ENCODE measurements around the gene TMEM42. TPM values are rescaled to one million over a fixed set of nuclear protein-coding genes. Genes with fewer than 3 reads are reported as not detected.

Gene TMEM42
- total and polyA plus RNA-seq, 10 of the 15 experiments (the other 5 are each of a cell fraction or from before 2014, with no cell fraction given) = 5.0 to 20.5 (median 12.2) TPM

DNA sequence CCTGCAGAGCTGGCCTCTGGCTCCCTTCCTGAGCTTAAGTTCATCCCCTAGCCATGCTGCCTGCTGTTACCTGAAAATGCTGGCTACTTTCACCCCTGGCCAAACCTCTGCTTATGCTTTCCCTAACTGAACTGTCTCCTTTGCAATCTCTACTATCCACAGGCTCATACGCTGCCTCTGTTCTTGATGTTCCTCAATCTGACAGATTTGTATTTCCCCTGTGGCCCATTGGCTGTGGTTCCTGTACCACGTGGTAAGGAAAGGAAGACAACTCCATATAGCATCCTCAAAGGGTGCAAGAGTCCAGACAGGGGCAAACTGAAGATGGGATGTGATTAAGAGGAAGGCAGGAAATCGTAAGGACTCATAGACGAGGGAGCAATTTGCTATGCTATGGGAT lies 45.9 kb downstream of the TMEM42 start:
- DNase-seq (ENCODE audit: low read depth, low spot score) = no peak
- H3K36me3 ChIP-seq (ENCODE audit: control insufficient read depth in 2 of 2, insufficient read depth in 2 of 2, low read length in 1 of 2) = no peaks in the 10 kb centered on the region
- FAIRE-seq = no peak
- H3K4me3 ChIP-seq = no peak overlapping the region
- POLR2A ChIA-PET = no interaction called here
- intact Hi-C loops (cut with micrococcal nuclease; ENCODE audit: unreplicated experiment) = no loop called here
- no peaks in the 10 kb centered on the region; the same call in 2 of the 3 replicates for H3K9me3 ChIP-seq (replicated peaks; ENCODE audit: control insufficient read depth, insufficient read depth, low read length)
- SMC1A ChIA-PET (ENCODE audit: uncharacterized antibody, unreplicated experiment) = interaction anchor here (0.6 to 1.7 kb wide), 3 partner anchors 18 to 380 kb away, joined by 3 to 4 read pairs (median 3); no protein-coding TSS in a partner anchor
- H3K4me2 ChIP-seq (ENCODE audit: control insufficient read depth, insufficient read depth) = no peak overlapping the region
- no peaks in the 10 kb centered on the region for H4K20me1 ChIP-seq (ENCODE audit: control insufficient read depth, insufficient read depth)
- no peaks in the 10 kb centered on the region for H3K79me2 ChIP-seq (ENCODE audit: control insufficient read depth, insufficient read depth, low read length)
- BruUV-seq (replicated peaks) = no TSS peak
- WGBS (ENCODE audit: insufficient coverage, insufficient replicate concordance, low lambda C conversion rate, missing lambda C conversion rate) = 64% methylated on average over 4 of the region's 4 CpGs
- TF ChIP-seq SUZ12 (IDR thresholded peaks at IDR 0.05; ENCODE audit: unreplicated experiment) (no peak), YY1 (IDR thresholded peaks at IDR 0.05; ENCODE audit: low read depth, low read length) (no peak)
- CTCF ChIA-PET = interaction anchor here (0.6 to 1.5 kb wide), 3 partner anchors 10 to 303 kb away, joined by 3 to 4 read pairs (median 3); partner anchors contain the start of gene TMEM42
- no peak overlapping the region for H3K9ac ChIP-seq (ENCODE audit: control insufficient read depth, insufficient read depth, low read length)
- H3K4me1 ChIP-seq (ENCODE audit: control insufficient read depth, insufficient read depth, low read length) = no peaks in the 10 kb centered on the region
- no peaks in the 10 kb centered on the region; a peak in 1 of 4 replicates for H3K27me3 ChIP-seq (replicated peaks in 1 of 2; ENCODE audit: control insufficient read depth in 2 of 2, insufficient read depth in 2 of 2, low read length in 1 of 2)
- ATAC-seq = no peak
- RAD21 ChIA-PET (ENCODE audit: unreplicated experiment) = no interaction called here
- no peak overlapping the region for H2AFZ ChIP-seq (ENCODE audit: control insufficient read depth, low read depth, low read length)
- H3K27ac ChIP-seq (ENCODE audit: control insufficient read depth, insufficient read depth) = no peak overlapping the region
- in situ Hi-C loops (cut with MboI) = no loop called here

- POLR2A ChIA-PET = interaction anchor here (0.6 to 1.4 kb wide), 2 partner anchors 12 to 76 kb away, joined by 3 to 8 read pairs; no protein-coding TSS in a partner anchor
- Histone ChIP-seq H3K27me3 (replicated peaks in 1 of 2; ENCODE audit: control insufficient read depth in 2 of 2, insufficient read depth in 2 of 2, low read length in 1 of 2) (no peaks in the 10 kb centered on the region; a peak in 1 of 4 replicates), H3K79me2 (ENCODE audit: control insufficient read depth, insufficient read depth, low read length) (no peaks in the 10 kb centered on the region), H3K36me3 (ENCODE audit: control insufficient read depth in 2 of 2, insufficient read depth in 2 of 2, low read length in 1 of 2) (no peaks in the 10 kb centered on the region), H3K4me2 (ENCODE audit: control insufficient read depth, insufficient read depth) (no peak overlapping the region), H3K9ac (ENCODE audit: control insufficient read depth, insufficient read depth, low read length) (no peak overlapping the region), H2AFZ (ENCODE audit: control insufficient read depth, low read depth, low read length) (no peak overlapping the region), H3K9me3 (replicated peaks; ENCODE audit: control insufficient read depth, insufficient read depth, low read length) (no peaks in the 10 kb centered on the region; the same call in 2 of the 3 replicates), H3K4me3 (no peak overlapping the region), H3K4me1 (ENCODE audit: control insufficient read depth, insufficient read depth, low read length) (no peaks in the 10 kb centered on the region), H3K27ac (ENCODE audit: control insufficient read depth, insufficient read depth) (no peak overlapping the region), H4K20me1 (ENCODE audit: control insufficient read depth, insufficient read depth) (no peaks in the 10 kb centered on the region)
- DNase-seq (ENCODE audit: low read depth, low spot score) (no peak), FAIRE-seq (no peak), ATAC-seq (no peak)
- in situ Hi-C loops (cut with MboI) = no loop called here
- BruUV-seq (replicated peaks) = no TSS peak
- 0% methylated on average over 2 of the region's 2 CpGs for WGBS (ENCODE audit: insufficient coverage, insufficient replicate concordance, low lambda C conversion rate, missing lambda C conversion rate)
- TF ChIP-seq POU2F2 (IDR thresholded peaks at IDR 0.05; ENCODE audit: borderline replicate concordance, low read depth, low read length) (no peak), USF1 (IDR thresholded peaks at IDR 0.05; ENCODE audit: borderline replicate concordance, extremely low read length, insufficient read depth, low read depth, low read length) (no peak), CBX5 (IDR thresholded peaks at IDR 0.05; ENCODE audit: low read depth) (no peak), MTA3 (IDR thresholded peaks at IDR 0.05; ENCODE audit: borderline replicate concordance, low read length) (no peak), CEBPB (IDR thresholded peaks at IDR 0.05; ENCODE audit: borderline replicate concordance in 1 of 2, low read depth in 2 of 2, low read length in 2 of 2) (no peak), YY1 (IDR thresholded peaks at IDR 0.05; ENCODE audit: low read depth, low read length) (no peak), GATAD2B (conservative IDR thresholded peaks at IDR 0.05; ENCODE audit: low read depth) (no peak), SMARCA5 (IDR thresholded peaks at IDR 0.05) (no peak), RAD51 (IDR thresholded peaks at IDR 0.05) (no peak), PAX8 (IDR thresholded peaks at IDR 0.05) (no peak), MEF2A (IDR thresholded peaks at IDR 0.05; ENCODE audit: insufficient read depth, low read depth, low read length) (no peak), IRF4 (IDR thresholded peaks at IDR 0.05; ENCODE audit: low read depth, low read length) (no peak), NBN (IDR thresholded peaks at IDR 0.05) (no peak)
- TF ChIP-seq, protein P1, sequence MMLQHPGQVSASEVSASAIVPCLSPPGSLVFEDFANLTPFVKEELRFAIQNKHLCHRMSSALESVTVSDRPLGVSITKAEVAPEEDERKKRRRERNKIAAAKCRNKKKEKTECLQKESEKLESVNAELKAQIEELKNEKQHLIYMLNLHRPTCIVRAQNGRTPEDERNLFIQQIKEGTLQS (IDR thresholded peaks at IDR 0.05; ENCODE audit: borderline replicate concordance, extremely low read depth, low read depth, low read length) = no peak
- TF ChIP-seq, protein P2, sequence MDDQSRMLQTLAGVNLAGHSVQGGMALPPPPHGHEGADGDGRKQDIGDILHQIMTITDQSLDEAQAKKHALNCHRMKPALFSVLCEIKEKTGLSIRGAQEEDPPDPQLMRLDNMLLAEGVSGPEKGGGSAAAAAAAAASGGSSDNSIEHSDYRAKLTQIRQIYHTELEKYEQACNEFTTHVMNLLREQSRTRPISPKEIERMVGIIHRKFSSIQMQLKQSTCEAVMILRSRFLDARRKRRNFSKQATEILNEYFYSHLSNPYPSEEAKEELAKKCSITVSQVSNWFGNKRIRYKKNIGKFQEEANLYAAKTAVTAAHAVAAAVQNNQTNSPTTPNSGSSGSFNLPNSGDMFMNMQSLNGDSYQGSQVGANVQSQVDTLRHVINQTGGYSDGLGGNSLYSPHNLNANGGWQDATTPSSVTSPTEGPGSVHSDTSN (IDR thresholded peaks at IDR 0.05; ENCODE audit: insufficient replicate concordance, low read depth, low read length) = no peak
- intact Hi-C loops (cut with micrococcal nuclease; ENCODE audit: unreplicated experiment) = no loop called here
- RAD21 ChIA-PET (ENCODE audit: unreplicated experiment) = no interaction called here
- SMC1A ChIA-PET (ENCODE audit: uncharacterized antibody, unreplicated experiment) = interaction anchor here (0.8 to 1.1 kb wide), 2 partner anchors 376 to 380 kb away, joined by 3 to 4 read pairs; no protein-coding TSS in a partner anchor
- CTCF ChIA-PET = interaction anchor here (1.5 kb wide), 1 partner anchor 33 kb away, joined by 3 read pairs; no protein-coding TSS in a partner anchor
These were observed 47.4 kb downstream of the TMEM42 start for GRCh38 chr3:44909063-44909462.

All from GM12878 (cell line).